Osteoblast (primary cell): ENCODE data around the gene REX1BD. TPM values are rescaled to one million over a fixed set of nuclear protein-coding genes. Genes with fewer than 3 reads are reported as not detected.

Experiments used
- DNase-seq: peaks from one replicate; pipeline ENCODE4 v3.0.0; 2011; ENCODE audit warnings: low spot score, mixed read lengths; ENCODE audit not compliant: insufficient read length; ENCODE audit errors: missing footprints
- H2AFZ ChIP-seq: 2 replicates; pipeline ENCODE4 v1.6.0; 2011; ENCODE audit warnings: mild to moderate bottlenecking, low read length
- H3K27ac ChIP-seq: 2 replicates; pipeline ENCODE4 v1.5.1; 2011; ENCODE audit warnings: mild to moderate bottlenecking, low read depth, low read length, moderate library complexity
- H3K27me3 ChIP-seq: 2 replicates; pipeline ENCODE4 v1.6.0; 2012; ENCODE audit warnings: mild to moderate bottlenecking, control low read depth, inconsistent platforms, low read length, moderate library complexity; ENCODE audit not compliant: insufficient read depth
- H3K36me3 ChIP-seq: 2 replicates; pipeline ENCODE4 v1.5.1; 2011; ENCODE audit warnings: mild to moderate bottlenecking, low read length, control low read depth, moderate library complexity; ENCODE audit not compliant: insufficient read depth
- H3K4me1 ChIP-seq: 2 replicates; pipeline ENCODE4 v1.5.1; 2011; ENCODE audit warnings: mild to moderate bottlenecking, low read length, control low read depth, moderate library complexity; ENCODE audit not compliant: insufficient read depth
- H3K4me2 ChIP-seq: 2 replicates; pipeline ENCODE4 v1.6.0; 2011; ENCODE audit warnings: mild to moderate bottlenecking, low read length; ENCODE audit not compliant: insufficient read depth
- H3K4me3 ChIP-seq: fragments of 200-600 bp; sonication (generic); 3 replicates; pipeline ENCODE4 v1.5.1; 2012; ENCODE audit warnings: mild to moderate bottlenecking, low read length, inconsistent platforms; ENCODE audit not compliant: insufficient read depth
- H3K79me2 ChIP-seq: 2 replicates; pipeline ENCODE4 v1.6.0; 2012; ENCODE audit warnings: mild to moderate bottlenecking, low read length, control low read depth, inconsistent platforms; ENCODE audit not compliant: insufficient read depth
- H3K9me3 ChIP-seq: 2 replicates; pipeline ENCODE4 v1.5.1; 2011; ENCODE audit warnings: low read depth, low read length, control low read depth
- H4K20me1 ChIP-seq: 2 replicates; pipeline ENCODE4 v1.6.0; 2012; ENCODE audit warnings: mild to moderate bottlenecking, low read length, control low read depth; ENCODE audit not compliant: insufficient read depth
- CTCF ChIP-seq: IDR thresholded peaks from 2 replicates; pipeline ENCODE4 v1.5.1; 2011; ENCODE audit warnings: mild to moderate bottlenecking, low read depth, low read length, moderate library complexity; ENCODE audit errors: extremely low read depth
- total RNA-seq: library from RNA; depleted of rRNA; stranded (reverse); fragments of >200 nt; gene quantifications from 2 replicates; pipeline ENCODE4 v1.2.3, GENCODE V29; 2012

Gene REX1BD
- total RNA-seq, 1 donor, result 29.7 TPM

- H3K4me1 ChIP-seq, result no peaks in the 10 kb centered on the region
- no peaks in the 10 kb centered on the region for H3K79me2 ChIP-seq
Observed at GRCh38 chr19:18601875-18602274, 13.3 kb downstream of the REX1BD start.

GRCh38 chr19:18603255-18603957, 14.8 kb downstream of the REX1BD start:
- Histone ChIP-seq H3K27ac (no peak overlapping the region), H3K9me3 (no peaks in the 10 kb centered on the region), H3K4me1 (no peaks in the 10 kb centered on the region), H3K36me3 (no peaks in the 10 kb centered on the region), H3K79me2 (no peaks in the 10 kb centered on the region), H3K4me3 (peak overlapping the region; percentile 28), H3K4me2 (peak overlapping the region; percentile 28), H3K27me3 (peaks cover 16% of the 10 kb centered on the region), H4K20me1 (no peaks in the 10 kb centered on the region), H2AFZ (no peak overlapping the region)
- no peak for TF ChIP-seq CTCF
- peak; percentile 91 for DNase-seq

More at GRCh38 chr19:18601875-18602274, 13.3 kb downstream of the REX1BD start:
- Histone ChIP-seq H3K4me2 (no peak overlapping the region), H2AFZ (no peak overlapping the region), H4K20me1 (no peaks in the 10 kb centered on the region), H3K36me3 (no peaks in the 10 kb centered on the region), H3K27me3 (peaks cover 3% of the 10 kb centered on the region), H3K4me3 (no peak overlapping the region), H3K9me3 (no peaks in the 10 kb centered on the region), H3K27ac (no peak overlapping the region)
- no peak for TF ChIP-seq CTCF
- DNase-seq, result peak; percentile 85

- H3K79me2 ChIP-seq, result no peaks in the 10 kb centered on the region
- peak; percentile 87 for DNase-seq
- peak overlapping the region; percentile 32 for H3K4me2 ChIP-seq
- no peak overlapping the region for H3K27ac ChIP-seq
- H3K4me1 ChIP-seq, result no peaks in the 10 kb centered on the region
- H3K4me3 ChIP-seq, result no peak overlapping the region
- H3K36me3 ChIP-seq, result no peaks in the 10 kb centered on the region
- no peaks in the 10 kb centered on the region for H3K9me3 ChIP-seq
- H2AFZ ChIP-seq, result no peak overlapping the region
- H4K20me1 ChIP-seq, result no peaks in the 10 kb centered on the region
- TF ChIP-seq CTCF, result no peak
- H3K27me3 ChIP-seq, result peaks cover 24% of the 10 kb centered on the region
Observed at GRCh38 chr19:18603958-18604819, 15.6 kb downstream of the REX1BD start.

- H3K4me1 ChIP-seq, result no peaks in the 10 kb centered on the region
- peak overlapping the region; percentile 32 for H3K4me2 ChIP-seq
- no peaks in the 10 kb centered on the region for H4K20me1 ChIP-seq
- H2AFZ ChIP-seq, result no peak overlapping the region
- H3K36me3 ChIP-seq, result no peaks in the 10 kb centered on the region
- peak; percentile 85 for DNase-seq
- H3K9me3 ChIP-seq, result no peaks in the 10 kb centered on the region
- no peak overlapping the region for H3K4me3 ChIP-seq
- TF ChIP-seq CTCF, result no peak
- H3K27me3 ChIP-seq, result peaks cover 30% of the 10 kb centered on the region
- no peak overlapping the region for H3K27ac ChIP-seq
- no peaks in the 10 kb centered on the region for H3K79me2 ChIP-seq
Observed at GRCh38 chr19:18604820-18605159, 16.2 kb downstream of the REX1BD start.
